ENCODE measurements around the gene KASH5. TPM values are rescaled to one million over a fixed set of nuclear protein-coding genes. Genes with fewer than 3 reads are reported as not detected.

KASH5 gene
- total and polyA plus RNA-seq, 2 of the 13 experiments (the other 11 are each of a cell fraction or from before 2014, with no cell fraction given): not detected

- Histone ChIP-seq H3K9me3 (ENCODE audit: low read length) (no peaks in the 10 kb centered on the region), H3K4me3 (replicated peaks in 1 of 3; ENCODE audit: insufficient read depth in 1 of 3, low read depth in 2 of 3, low read length in 3 of 3) (no peak overlapping the region), H2AFZ (ENCODE audit: low read length) (no peak overlapping the region), H3K4me1 (ENCODE audit: insufficient read depth, low read length) (peaks cover 18% of the 10 kb centered on the region), H3K4me2 (ENCODE audit: low read depth, low read length) (no peak overlapping the region), H3K9ac (ENCODE audit: insufficient read depth, low read depth, low read length) (peak overlapping the region; percentile 14; the same call in 1 of the 2 replicates), H3K27me3 (ENCODE audit: control insufficient read depth in 1 of 2, insufficient read depth in 2 of 2, low read length in 2 of 2) (no peaks in the 10 kb centered on the region), H3K36me3 (replicated peaks in 1 of 2; ENCODE audit: control insufficient read depth in 1 of 2, insufficient read depth in 2 of 2, low read length in 2 of 2) (peaks cover 1 to 4% of the 10 kb centered on the region in 2 experiments; a peak in 1 of 5 replicates), H4K20me1 (ENCODE audit: insufficient read depth, low read length) (no peaks in the 10 kb centered on the region), H3K79me2 (ENCODE audit: insufficient read depth, low read length) (no peaks in the 10 kb centered on the region), H3K27ac (ENCODE audit: extremely low read length, insufficient read depth, low read length) (no peak overlapping the region)
- TF ChIP-seq ZNF773 (CRISPR knock-in tag; IDR thresholded peaks at IDR 0.05; ENCODE audit: borderline replicate concordance) (no peak), ZNF558 (CRISPR knock-in tag; IDR thresholded peaks at IDR 0.05; ENCODE audit: borderline replicate concordance) (no peak), RFXAP (CRISPR knock-in tag; IDR thresholded peaks at IDR 0.05; ENCODE audit: borderline replicate concordance) (no peak), KDM1A (CRISPR knock-in tag; IDR thresholded peaks at IDR 0.05) (no peak), ATF5 (CRISPR knock-in tag; IDR thresholded peaks at IDR 0.05; ENCODE audit: low read depth) (no peak), ZNF3 (CRISPR knock-in tag; IDR thresholded peaks at IDR 0.05) (no peak), ZNF160 (CRISPR knock-in tag; IDR thresholded peaks at IDR 0.05) (no peak), ONECUT2 (CRISPR knock-in tag; IDR thresholded peaks at IDR 0.05) (no peak), ZNF574 (CRISPR knock-in tag; IDR thresholded peaks at IDR 0.05) (no peak), ATM (IDR thresholded peaks at IDR 0.05; ENCODE audit: borderline replicate concordance) (no peak), SIX4 (CRISPR knock-in tag; IDR thresholded peaks at IDR 0.05) (no peak), ARID3A (IDR thresholded peaks at IDR 0.05; ENCODE audit: low read depth, low read length) (no peak), FOSL1 (CRISPR knock-in tag; IDR thresholded peaks at IDR 0.05; ENCODE audit: borderline replicate concordance) (no peak), ZNF7 (CRISPR knock-in tag; IDR thresholded peaks at IDR 0.05) (no peak), TMF1 (CRISPR knock-in tag; IDR thresholded peaks at IDR 0.05; ENCODE audit: low read depth) (no peak), NR1H2 (CRISPR knock-in tag; IDR thresholded peaks at IDR 0.05; ENCODE audit: borderline replicate concordance, low read depth) (no peak), MXD1 (CRISPR knock-in tag; IDR thresholded peaks at IDR 0.05) (no peak)
- TF ChIP-seq, protein P1, sequence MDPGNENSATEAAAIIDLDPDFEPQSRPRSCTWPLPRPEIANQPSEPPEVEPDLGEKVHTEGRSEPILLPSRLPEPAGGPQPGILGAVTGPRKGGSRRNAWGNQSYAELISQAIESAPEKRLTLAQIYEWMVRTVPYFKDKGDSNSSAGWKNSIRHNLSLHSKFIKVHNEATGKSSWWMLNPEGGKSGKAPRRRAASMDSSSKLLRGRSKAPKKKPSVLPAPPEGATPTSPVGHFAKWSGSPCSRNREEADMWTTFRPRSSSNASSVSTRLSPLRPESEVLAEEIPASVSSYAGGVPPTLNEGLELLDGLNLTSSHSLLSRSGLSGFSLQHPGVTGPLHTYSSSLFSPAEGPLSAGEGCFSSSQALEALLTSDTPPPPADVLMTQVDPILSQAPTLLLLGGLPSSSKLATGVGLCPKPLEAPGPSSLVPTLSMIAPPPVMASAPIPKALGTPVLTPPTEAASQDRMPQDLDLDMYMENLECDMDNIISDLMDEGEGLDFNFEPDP (CRISPR knock-in tag; conservative IDR thresholded peaks at IDR 0.05): no peak
- no peak for DNase-seq (ENCODE audit: low spot score)
- in situ Hi-C loops (cut with HindIII; ENCODE audit: extremely low pct_ligation_motif_present, low pct_unique_long_range_greater_than_20kb): no loop called here
- no peak for FAIRE-seq
- 86% methylated on average over 12 of the region's 12 CpGs for WGBS (ENCODE audit: low lambda C conversion rate)
- ChIA-PET CTCF (ENCODE audit: low intra/inter-chr PET ratio, low total read pairs) (no interaction called here), POLR2A (no interaction called here)
- ATAC-seq: no peak
- no TSS peak for BruUV-seq (replicated peaks)
- intact Hi-C loops (cut with micrococcal nuclease; ENCODE audit: unreplicated experiment): no loop called here
Measured at GRCh38 chr19:49355909-49356353, 32.1 kb upstream of the KASH5 start.

Data from HepG2 (cell line).